Body of pancreas (tissue), 4 donors: Measurements from ENCODE around the gene SLC27A6. TPM values are rescaled to one million over a fixed set of nuclear protein-coding genes. Genes with fewer than 3 reads are reported as not detected.
"Not testable (repeated sequence)": the region's sequence is repeated elsewhere in the genome, so short reads cannot be mapped to it uniquely, and the experiment has no call there.

ENCODE experiments used
- ATAC-seq: fragments of 150-250 bp; one replicate; pipeline ENCODE4 v1.9.1; 2016
- DNase-seq, 4 donors: peaks; one replicate each; pipeline ENCODE4 v3.0.0-alpha.2; 2019
- H3K27ac ChIP-seq, 4 donors: fragments of 200-600 bp; sonication (generic); 1 replicate in 3 of 4; 2 replicates in 1 of 4; pipeline versions ENCODE4 v1.5.1 to v1.6.1; 2016 to 2019; ENCODE audit warnings: mild to moderate bottlenecking in 1 of 4, mixed read lengths in 1 of 4, moderate library complexity in 1 of 4
- H3K27me3 ChIP-seq, 2 donors: fragments of 200-600 bp; sonication (generic); one replicate each; pipeline ENCODE4 v1.6.0; 2016; ENCODE audit warnings: mild to moderate bottlenecking in 1 of 2
- H3K36me3 ChIP-seq, 2 donors: fragments of 200-600 bp; sonication (generic); replicated peaks in 1 of 2; 2 replicates each; pipeline ENCODE4 v1.5.1; 2016; ENCODE audit warnings: low read depth in 2 of 2; ENCODE audit not compliant: insufficient read depth in 1 of 2
- H3K4me1 ChIP-seq: fragments of 200-600 bp; sonication (generic); one replicate; pipeline ENCODE4 v1.6.0; 2016
- H3K4me3 ChIP-seq, 2 donors: fragments of 200-600 bp; sonication (generic); 1 replicate in 1 of 2; 2 replicates in 1 of 2; pipeline ENCODE4 v1.5.1; 2016 to 2019
- H3K9me3 ChIP-seq, 3 donors: fragments of 200-600 bp; sonication (generic); 1 replicate in 2 of 3; 2 replicates in 1 of 3; pipeline ENCODE4 v1.5.1; 2016
- CTCF ChIP-seq, 7 experiments: fragments of 450-650 bp in 4 of 7; fragments of 200-600 bp in 3 of 7; sonication (generic) in 3 of 7; IDR thresholded peaks; one replicate each; pipeline ENCODE4 v1.5.1; 2016 to 2019; ENCODE audit warnings: antibody characterized with exemption in 7 of 7
- POLR2A ChIP-seq, 3 donors: fragments of 450-650 bp; IDR thresholded peaks; one replicate each; pipeline ENCODE4 v1.6.1; 2016; ENCODE audit warnings: antibody characterized with exemption in 3 of 3, mild to moderate bottlenecking in 2 of 3
- WGBS, 2 donors: methylation state at CpG; one replicate each; pipeline ENCODE4 v1.1.5; 2017; 5-methylcytosine and 5-hydroxymethylcytosine counted together
- intact Hi-C: fragments of 100-400 bp; cut with DNase I; formaldehyde crosslinking; loops from one replicate; pipeline ENCODE4 v1.15.1; 2023
- total RNA-seq, 2 donors: library from RNA; depleted of rRNA; stranded (reverse); fragments of >200 nt; gene quantifications; one replicate each; pipeline ENCODE4 v1.1.0, GENCODE V29; 2016

SLC27A6 gene
- total RNA-seq, 2 donors from 2014 or later, result 0.99 to 1.3 TPM

DNA sequence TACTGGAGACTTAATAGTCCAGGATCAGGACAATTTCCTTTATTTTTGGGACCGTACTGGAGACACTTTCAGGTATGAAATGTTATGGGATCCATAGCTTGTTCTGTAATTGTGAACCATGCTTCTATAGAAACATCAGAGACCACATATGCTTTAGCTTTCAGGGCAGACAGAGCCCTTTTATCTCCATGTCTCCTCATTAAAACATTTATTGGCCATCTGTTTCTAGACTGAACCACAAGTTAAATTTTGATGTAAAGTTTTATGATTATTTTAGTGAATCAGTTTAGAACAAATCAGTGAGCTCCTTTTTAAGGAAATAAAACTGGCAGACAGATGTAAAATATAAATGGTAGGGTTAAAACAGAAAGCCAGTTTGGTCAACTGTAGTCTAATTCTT lies 62.0 kb downstream of the SLC27A6 start:
- Histone ChIP-seq H3K27ac (no peak overlapping the region), H3K27me3 (no peaks in the 10 kb centered on the region), H3K4me3 (no peak overlapping the region), H3K4me1 (no peaks in the 10 kb centered on the region), H3K36me3 (no peaks in the 10 kb centered on the region), H3K9me3 (no peaks in the 10 kb centered on the region)
- ATAC-seq, result no peak
- no peak for DNase-seq
- intact Hi-C loops, result no loop called here
- 69 to 72% methylated on average over 1 of the region's 1 CpG for WGBS, 2 donors
- no peak for TF ChIP-seq CTCF (IDR thresholded peaks at IDR 0.05)

GRCh38 chr5:129031886-129032683 lies 66.8 kb downstream of the SLC27A6 start:
- intact Hi-C loops, result no loop called here
- H3K27ac ChIP-seq, result no peak overlapping the region
- no peaks in the 10 kb centered on the region for H3K4me1 ChIP-seq
- H3K36me3 ChIP-seq, result no peaks in the 10 kb centered on the region
- H3K27me3 ChIP-seq, result no peaks in the 10 kb centered on the region
- ATAC-seq, result no peak
- no peak for DNase-seq
- no peak overlapping the region for H3K4me3 ChIP-seq
- no peak for TF ChIP-seq CTCF (IDR thresholded peaks at IDR 0.05)
- TF ChIP-seq POLR2A (IDR thresholded peaks at IDR 0.05), result no peak
- H3K9me3 ChIP-seq, result no peaks in the 10 kb centered on the region

DNA sequence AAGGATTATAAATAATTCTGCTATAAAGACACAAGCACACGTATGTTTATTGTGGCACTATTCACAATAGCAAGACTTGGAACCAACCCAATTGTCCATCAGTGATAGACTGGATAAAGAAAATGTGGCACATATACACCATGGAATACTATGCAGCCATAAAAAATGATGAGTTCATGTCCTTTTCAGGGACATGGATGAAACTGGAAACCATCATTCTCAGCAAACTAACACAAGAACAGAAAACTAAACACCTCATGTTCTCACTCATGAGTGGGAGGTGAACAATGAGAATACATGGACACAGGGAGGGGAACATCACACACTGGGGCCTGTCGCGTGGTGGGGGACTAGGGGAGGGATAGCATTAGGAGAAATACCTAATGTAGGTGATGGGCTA lies 71.0 kb downstream of the SLC27A6 start:
- WGBS, 2 donors, result 78 to 89% methylated on average over 3 of the region's 3 CpGs
- intact Hi-C loops, H3K27ac ChIP-seq: not testable (repeated sequence)

DNA sequence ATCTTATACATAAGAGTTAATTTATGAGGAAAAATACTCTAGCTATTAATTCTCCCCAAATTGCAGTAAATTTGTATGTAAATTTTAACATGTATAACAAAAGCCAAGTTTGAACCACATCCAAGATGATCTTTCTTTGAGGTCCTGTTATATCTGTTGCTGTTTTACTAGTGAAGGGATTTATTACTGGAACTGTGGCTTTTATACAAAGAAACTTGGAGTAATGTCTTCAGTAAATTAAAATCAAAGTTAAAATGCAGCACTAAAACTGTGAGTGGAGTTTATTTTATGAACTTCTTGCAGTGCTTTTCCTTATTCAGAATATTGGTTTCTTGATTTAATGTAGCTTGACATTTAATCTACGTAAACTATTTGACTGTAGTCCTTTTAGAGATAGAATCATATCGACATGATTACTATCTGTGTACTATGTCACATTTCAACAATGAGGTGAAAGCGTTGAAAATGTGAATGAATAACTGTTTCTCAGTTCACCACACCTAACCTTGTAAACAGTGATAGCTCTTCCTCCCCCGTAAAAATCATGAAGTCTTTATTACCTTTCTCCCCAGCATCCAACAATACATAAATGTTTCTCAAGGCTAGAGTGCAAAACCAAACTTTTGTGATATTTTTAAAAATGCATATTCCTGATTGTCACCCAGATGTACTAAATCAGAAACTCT lies 76.1 kb downstream of the SLC27A6 start:
- DNase-seq (no peak), ATAC-seq (no peak)
- TF ChIP-seq CTCF (IDR thresholded peaks at IDR 0.05), result no peak
- no peak for TF ChIP-seq POLR2A (IDR thresholded peaks at IDR 0.05)
- WGBS, 2 donors, result 42 to 64% methylated on average over 4 of the region's 4 CpGs
- Histone ChIP-seq H3K4me3 (no peak overlapping the region), H3K27me3 (no peaks in the 10 kb centered on the region), H3K36me3 (no peaks in the 10 kb centered on the region), H3K27ac (no peak overlapping the region), H3K9me3 (no peaks in the 10 kb centered on the region), H3K4me1 (no peaks in the 10 kb centered on the region)
- intact Hi-C loops, result no loop called here

More for the DNA sequence above, 71.0 kb downstream of the SLC27A6 start:
- H3K4me3 ChIP-seq, H3K9me3 ChIP-seq, H3K4me1 ChIP-seq, H3K27me3 ChIP-seq, ATAC-seq, H3K36me3 ChIP-seq, DNase-seq: not testable (repeated sequence)

- no peak overlapping the region for H3K27ac ChIP-seq
- H3K4me3 ChIP-seq, result no peak overlapping the region
- H3K27me3 ChIP-seq, result no peaks in the 10 kb centered on the region
- DNase-seq, result no peak
- H3K9me3 ChIP-seq, result no peaks in the 10 kb centered on the region
- H3K36me3 ChIP-seq, result no peaks in the 10 kb centered on the region
- ATAC-seq, result no peak
- TF ChIP-seq POLR2A (IDR thresholded peaks at IDR 0.05) (no peak), CTCF (IDR thresholded peaks at IDR 0.05) (no peak)
- H3K4me1 ChIP-seq, result no peaks in the 10 kb centered on the region
- 74 to 77% methylated on average over 4 of the region's 4 CpGs for WGBS, 2 donors
- intact Hi-C loops, result no loop called here
Measured at GRCh38 chr5:129042306-129042705, 77.0 kb downstream of the SLC27A6 start.
